Stimulated activated naive B cell treated with anti-CD40 and anti-IgM and Interleukin-4, amounts not matched to agents 10 μg/mL and 1 μg/mL and 100 μg/mL, for 72 hours (primary cell): ENCODE results near the gene KIRREL3.

ENCODE experiments used
- ATAC-seq, 2 donors: fragments of 150-1000 bp; cut with Tn5 transposase; replicated peaks; 2 replicates each; pipeline ENCODE4 v1.10.0; 2021; ENCODE audit warnings: moderate library complexity in 1 of 2
- DNase-seq: peaks from one replicate; pipeline ENCODE4 v3.0.0; 2021
- H3K27ac Mint-ChIP-seq: one replicate; pipeline ENCODE4 v1.8.0; 2022; ENCODE audit warnings: mild to moderate bottlenecking, mixed read lengths
- H3K27me3 Mint-ChIP-seq, 2 donors: one replicate each; pipeline ENCODE4 v1.8.0; 2022; ENCODE audit warnings: mixed read lengths in 2 of 2
- H3K36me3 Mint-ChIP-seq, 2 donors: one replicate each; pipeline ENCODE4 v1.8.0; 2022; ENCODE audit warnings: mixed read lengths in 2 of 2, mild to moderate bottlenecking in 1 of 2
- H3K4me1 Mint-ChIP-seq, 2 donors: one replicate each; pipeline ENCODE4 v1.8.0; 2022; ENCODE audit warnings: mixed read lengths in 2 of 2, mild to moderate bottlenecking in 1 of 2
- H3K4me3 Mint-ChIP-seq, 2 donors: one replicate each; pipeline ENCODE4 v1.8.0; 2022; ENCODE audit warnings: mild to moderate bottlenecking in 2 of 2, mixed read lengths in 2 of 2, moderate library complexity in 1 of 2
- H3K9me3 Mint-ChIP-seq, 2 donors: one replicate each; pipeline ENCODE4 v1.8.0; 2022; ENCODE audit warnings: mixed read lengths in 2 of 2, mild to moderate bottlenecking in 1 of 2

The KIRREL3 gene

DNA sequence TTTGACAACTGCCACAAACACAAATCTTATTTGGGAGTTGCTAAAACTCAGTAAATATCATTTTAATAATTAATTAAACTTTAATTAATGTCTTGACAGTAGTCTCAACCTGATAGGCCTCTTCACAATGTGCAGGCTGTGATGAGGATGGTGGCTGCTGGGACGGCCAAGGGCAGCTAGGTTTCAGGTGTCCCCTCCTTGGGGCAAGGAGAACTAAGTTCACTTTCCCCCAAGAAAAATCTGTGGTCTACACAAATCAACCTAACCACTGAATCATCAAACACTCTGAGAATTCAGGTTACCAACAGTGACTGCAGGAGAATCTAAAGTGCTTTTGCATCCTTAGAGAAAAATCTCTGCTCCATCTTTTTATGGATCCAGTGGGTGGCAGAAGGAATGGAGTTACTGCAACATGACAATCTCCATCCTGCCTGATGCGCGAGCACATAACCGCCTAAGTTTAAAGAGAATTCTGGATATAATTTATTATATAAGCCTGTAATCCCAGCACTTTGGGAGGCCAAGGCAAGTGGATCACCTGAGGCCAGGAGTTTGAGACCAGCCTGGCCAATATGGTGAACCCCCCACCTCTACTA, 289.7 kb downstream of the KIRREL3 start:
- no peak overlapping the region for H3K4me3 Mint-ChIP-seq
- H3K4me1 Mint-ChIP-seq: no peaks in the 10 kb centered on the region
- DNase-seq (no peak), ATAC-seq (no peak)
- no peak overlapping the region for H3K27ac Mint-ChIP-seq
- peaks cover 16 to 35% of the 10 kb centered on the region in 2 donors for H3K27me3 Mint-ChIP-seq
- H3K36me3 Mint-ChIP-seq: no peaks in the 10 kb centered on the region
- no peaks in the 10 kb centered on the region for H3K9me3 Mint-ChIP-seq

DNA sequence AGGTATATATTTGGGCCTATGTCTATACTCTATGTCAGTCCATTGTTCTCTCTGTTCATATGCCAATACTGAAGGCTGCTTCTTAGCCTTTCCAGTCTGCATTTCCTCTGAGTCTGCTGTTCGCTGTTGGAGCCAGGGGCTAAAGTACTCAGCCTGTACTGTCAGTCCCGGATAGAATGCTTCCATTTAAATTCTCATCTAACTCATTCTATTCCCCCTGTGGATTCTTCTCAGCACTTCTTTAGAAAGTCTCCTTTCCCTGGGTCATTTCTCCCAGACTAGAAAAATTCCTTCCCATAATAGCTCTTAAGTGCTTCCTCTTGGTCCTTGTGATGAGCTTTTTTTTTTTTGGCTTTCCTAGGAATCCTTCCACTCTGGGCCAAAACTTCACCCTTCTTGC, 293.1 kb downstream of the KIRREL3 start:
- Mint-ChIP-seq H3K27me3 (peaks cover 5 to 22% of the 10 kb centered on the region in 2 donors), H3K36me3 (no peaks in the 10 kb centered on the region), H3K4me3 (no peak overlapping the region), H3K4me1 (no peaks in the 10 kb centered on the region), H3K9me3 (no peaks in the 10 kb centered on the region), H3K27ac (no peak overlapping the region)
- no peak for ATAC-seq
- no peak for DNase-seq

DNA sequence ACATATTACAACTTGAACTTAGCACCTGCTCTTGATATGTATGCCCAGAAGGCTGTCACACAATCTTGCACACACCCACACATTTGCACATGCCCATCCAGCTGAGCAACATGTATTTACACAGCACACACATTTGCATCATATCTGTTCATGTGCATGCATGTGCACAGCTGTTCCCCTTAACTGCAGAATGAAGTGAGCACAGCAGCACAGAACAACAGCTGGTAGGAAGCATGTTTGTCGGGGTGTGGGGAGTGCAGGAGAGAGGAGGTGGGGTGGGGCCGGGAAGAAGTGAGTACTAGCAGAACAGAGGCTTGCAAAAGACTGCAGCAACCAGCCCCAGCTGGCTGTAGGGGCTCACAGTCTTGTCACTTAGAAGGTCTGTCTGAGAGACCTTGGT, 296.5 kb downstream of the KIRREL3 start:
- Mint-ChIP-seq H3K27me3 (peaks cover 0 to 7% of the 10 kb centered on the region in 2 donors), H3K36me3 (no peaks in the 10 kb centered on the region), H3K9me3 (no peaks in the 10 kb centered on the region), H3K27ac (no peak overlapping the region), H3K4me1 (no peaks in the 10 kb centered on the region), H3K4me3 (no peak overlapping the region)
- ATAC-seq: no peak
- no peak for DNase-seq

DNA sequence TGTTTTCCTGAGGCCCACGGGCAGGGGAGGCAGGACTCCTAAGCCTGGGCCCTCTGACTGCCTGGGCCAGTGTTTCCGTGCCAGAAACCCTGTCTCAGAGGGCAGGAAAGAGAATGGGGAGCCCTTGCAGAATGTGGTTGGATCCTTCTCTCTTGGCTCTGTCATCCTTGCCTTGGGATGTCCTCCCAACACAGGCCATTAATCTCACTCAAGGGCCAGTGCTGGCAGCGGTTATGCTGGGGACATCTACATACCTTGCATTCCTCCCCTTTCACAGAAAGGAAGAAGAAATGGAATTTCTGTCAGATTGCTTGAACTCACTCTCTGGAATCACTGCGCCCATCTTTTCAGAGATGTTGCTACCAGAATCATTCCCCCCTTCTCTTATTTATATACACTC, 296.9 kb downstream of the KIRREL3 start:
- no peaks in the 10 kb centered on the region for H3K4me1 Mint-ChIP-seq

DNA sequence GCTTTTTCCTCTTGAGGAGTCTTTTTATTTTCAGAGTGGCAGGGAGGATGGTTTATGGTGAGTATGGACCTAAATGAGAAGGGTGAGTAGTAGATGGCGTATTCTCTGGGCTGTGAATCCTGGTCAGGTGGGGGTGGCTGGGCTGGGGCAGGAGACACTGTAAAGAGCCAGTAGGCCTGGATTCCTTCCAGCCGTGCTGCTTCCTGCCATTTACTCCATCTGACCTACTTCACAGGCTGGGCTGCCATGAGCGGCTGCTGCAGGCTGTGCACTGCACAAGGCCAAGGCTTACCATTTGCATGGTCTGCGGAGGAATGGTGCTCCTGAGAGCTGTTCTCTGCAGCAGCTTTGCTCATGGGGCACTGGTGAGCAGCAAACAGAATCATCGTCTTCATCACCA, 297.6 kb downstream of the KIRREL3 start:
- DNase-seq (no peak), ATAC-seq (no peak)
- Mint-ChIP-seq H3K9me3 (no peaks in the 10 kb centered on the region), H3K36me3 (no peaks in the 10 kb centered on the region), H3K27me3 (peaks cover 0 to 8% of the 10 kb centered on the region in 2 donors), H3K27ac (no peak overlapping the region), H3K4me3 (no peak overlapping the region), H3K4me1 (no peaks in the 10 kb centered on the region)

More for the DNA sequence above, 296.9 kb downstream of the KIRREL3 start:
- Mint-ChIP-seq H3K27ac (no peak overlapping the region), H3K27me3 (peaks cover 0 to 7% of the 10 kb centered on the region in 2 donors), H3K36me3 (no peaks in the 10 kb centered on the region), H3K4me3 (no peak overlapping the region), H3K9me3 (no peaks in the 10 kb centered on the region)
- DNase-seq (no peak), ATAC-seq (no peak)

DNA sequence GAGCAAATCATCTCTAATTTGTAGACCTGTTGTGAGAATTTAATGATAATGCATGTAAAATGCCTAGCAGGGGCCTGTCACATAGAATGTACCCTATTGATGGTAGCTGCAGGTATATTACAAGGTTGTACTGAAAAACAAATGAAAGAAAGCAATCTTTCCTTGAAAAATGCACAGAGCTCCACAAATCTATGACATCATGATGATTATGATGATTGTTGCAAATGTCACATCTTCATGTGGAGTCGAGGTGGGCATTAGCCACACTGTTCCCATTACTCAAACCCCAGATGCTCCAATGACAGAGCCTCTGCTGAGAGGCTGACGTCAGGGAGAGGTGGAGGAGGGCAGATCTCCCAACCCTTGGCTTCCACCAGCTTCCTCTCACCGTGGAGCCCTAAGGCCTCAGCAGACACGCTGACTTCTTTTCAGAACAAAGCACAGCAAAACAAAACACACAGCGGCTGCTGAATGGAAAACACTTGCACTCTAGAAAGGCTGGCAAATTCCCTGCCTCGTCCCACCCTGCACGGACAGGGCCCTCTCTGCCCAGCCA, 298.3 kb downstream of the KIRREL3 start:
- DNase-seq (no peak), ATAC-seq (no peak)
- H3K9me3 Mint-ChIP-seq: no peaks in the 10 kb centered on the region
- peaks cover 0 to 8% of the 10 kb centered on the region in 2 donors for H3K27me3 Mint-ChIP-seq
- no peaks in the 10 kb centered on the region for H3K36me3 Mint-ChIP-seq
- H3K4me3 Mint-ChIP-seq: no peak overlapping the region
- no peak overlapping the region for H3K27ac Mint-ChIP-seq
- no peaks in the 10 kb centered on the region for H3K4me1 Mint-ChIP-seq

DNA sequence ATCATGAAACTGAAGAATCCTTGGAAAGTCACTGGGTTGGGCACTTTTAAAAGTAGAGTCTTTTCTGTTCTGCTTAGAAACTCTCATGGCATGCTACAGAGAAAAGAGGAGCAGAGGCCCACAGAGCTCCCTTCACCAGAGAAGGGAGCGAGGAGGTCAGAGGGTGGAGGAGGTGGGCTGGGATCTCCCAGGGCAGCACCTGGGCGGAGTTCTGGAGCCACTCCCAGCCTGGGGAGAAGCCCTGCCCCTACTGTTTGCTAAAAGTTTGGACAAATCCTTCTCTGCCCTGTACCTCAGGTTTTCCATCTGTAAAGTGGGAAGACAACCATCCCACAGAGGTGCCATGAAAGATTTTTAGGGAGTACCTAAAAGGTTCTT, 299.1 kb downstream of the KIRREL3 start:
- H3K9me3 Mint-ChIP-seq: peaks cover 0 to 1% of the 10 kb centered on the region in 2 donors
- no peak for DNase-seq
- ATAC-seq: no peak
- no peak overlapping the region for H3K4me3 Mint-ChIP-seq
- H3K27ac Mint-ChIP-seq: no peak overlapping the region
- no peaks in the 10 kb centered on the region for H3K4me1 Mint-ChIP-seq
- no peaks in the 10 kb centered on the region for H3K36me3 Mint-ChIP-seq
- H3K27me3 Mint-ChIP-seq: peaks cover 0 to 8% of the 10 kb centered on the region in 2 donors

DNA sequence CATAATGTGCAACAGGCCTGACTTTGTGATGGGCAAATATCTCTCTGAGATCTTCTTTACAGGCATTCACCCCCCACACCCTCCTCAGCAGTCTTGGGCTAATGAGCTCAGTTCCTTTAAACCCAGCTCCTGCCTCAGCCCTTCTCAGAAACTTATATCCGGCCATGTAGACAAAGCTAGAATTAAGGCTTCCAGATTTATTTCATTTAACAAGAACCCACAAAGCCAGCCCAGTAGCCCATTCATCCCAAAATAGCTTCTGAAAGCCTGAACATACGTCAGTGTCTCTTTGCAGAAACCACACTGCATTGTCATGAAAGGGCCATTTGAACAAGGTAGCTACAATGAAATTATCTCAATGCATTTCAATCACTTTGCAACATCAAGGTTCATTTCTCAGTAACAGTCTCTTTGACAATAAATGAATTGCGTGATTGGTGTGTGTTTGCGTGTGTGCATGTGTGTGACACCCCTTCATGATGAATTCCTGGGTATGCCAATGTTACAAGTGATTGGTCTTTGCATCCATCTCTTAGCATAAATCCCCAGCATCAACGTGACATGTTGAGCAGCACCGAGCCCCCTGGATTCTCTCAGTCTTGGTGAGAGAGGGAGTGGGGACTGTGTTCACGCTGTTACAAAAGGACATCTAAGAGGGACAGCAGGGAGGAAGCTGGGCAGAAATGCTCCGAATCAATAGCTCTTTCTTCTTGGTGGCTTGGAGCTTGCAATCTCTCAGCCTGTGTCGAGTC, 299.6 kb downstream of the KIRREL3 start:
- Mint-ChIP-seq H3K9me3 (peaks cover 0 to 5% of the 10 kb centered on the region in 2 donors), H3K4me1 (no peaks in the 10 kb centered on the region), H3K27me3 (peaks cover 0 to 8% of the 10 kb centered on the region in 2 donors), H3K4me3 (no peak overlapping the region), H3K27ac (no peak overlapping the region), H3K36me3 (no peaks in the 10 kb centered on the region)
- ATAC-seq (no peak), DNase-seq (no peak)

DNA sequence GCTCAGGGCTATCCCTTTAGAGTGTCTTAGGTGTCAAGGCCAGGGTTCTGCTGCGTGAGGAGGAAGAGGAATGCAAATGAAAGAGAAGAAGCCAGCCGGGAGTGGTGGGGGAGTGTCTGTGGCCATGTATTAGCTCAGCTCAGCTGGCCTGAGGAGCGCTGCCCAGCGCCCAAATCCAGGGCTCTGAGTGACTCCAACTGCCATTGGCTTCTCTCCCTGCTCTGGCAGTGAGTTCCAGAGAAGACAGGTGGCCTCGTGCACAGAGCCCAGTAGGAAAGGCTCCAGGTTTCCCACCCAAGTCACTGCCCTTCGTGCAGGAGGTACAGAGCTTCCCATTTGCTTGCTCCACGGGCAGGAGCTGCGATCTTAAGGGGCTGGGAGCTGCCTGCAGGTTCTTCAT, 302.0 kb downstream of the KIRREL3 start:
- ATAC-seq: no peak
- H3K36me3 Mint-ChIP-seq: no peaks in the 10 kb centered on the region
- H3K4me3 Mint-ChIP-seq: no peak overlapping the region
- no peaks in the 10 kb centered on the region for H3K4me1 Mint-ChIP-seq
- no peak overlapping the region for H3K27ac Mint-ChIP-seq
- peaks cover 0 to 5% of the 10 kb centered on the region in 2 donors for H3K9me3 Mint-ChIP-seq
- no peak for DNase-seq
- H3K27me3 Mint-ChIP-seq: peaks cover 0 to 8% of the 10 kb centered on the region in 2 donors

DNA sequence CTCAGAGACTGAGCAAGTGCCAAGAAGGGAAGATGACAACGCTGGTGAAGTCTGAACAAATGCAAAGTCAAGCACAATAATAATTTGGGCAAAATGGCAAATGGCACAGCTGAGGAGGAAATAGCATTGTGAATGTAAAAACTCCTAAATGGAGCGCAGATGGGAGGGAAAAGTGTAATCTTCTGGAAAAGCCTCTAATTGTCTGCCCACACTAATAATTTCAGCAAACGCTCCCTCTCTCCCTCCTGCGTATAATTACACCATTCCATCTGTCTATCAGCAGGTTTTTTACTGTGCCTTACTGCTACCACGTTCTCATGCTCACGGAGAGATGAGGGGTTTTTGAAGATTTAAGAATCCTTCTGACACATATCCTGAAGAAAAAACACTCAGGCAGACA, 302.6 kb downstream of the KIRREL3 start:
- H3K4me3 Mint-ChIP-seq: no peak overlapping the region
- no peaks in the 10 kb centered on the region for H3K4me1 Mint-ChIP-seq
- no peak overlapping the region for H3K27ac Mint-ChIP-seq
- no peak for DNase-seq
- no peaks in the 10 kb centered on the region for H3K36me3 Mint-ChIP-seq
- ATAC-seq: no peak
- H3K27me3 Mint-ChIP-seq: peaks cover 0 to 8% of the 10 kb centered on the region in 2 donors
- peaks cover 0 to 5% of the 10 kb centered on the region in 2 donors for H3K9me3 Mint-ChIP-seq

DNA sequence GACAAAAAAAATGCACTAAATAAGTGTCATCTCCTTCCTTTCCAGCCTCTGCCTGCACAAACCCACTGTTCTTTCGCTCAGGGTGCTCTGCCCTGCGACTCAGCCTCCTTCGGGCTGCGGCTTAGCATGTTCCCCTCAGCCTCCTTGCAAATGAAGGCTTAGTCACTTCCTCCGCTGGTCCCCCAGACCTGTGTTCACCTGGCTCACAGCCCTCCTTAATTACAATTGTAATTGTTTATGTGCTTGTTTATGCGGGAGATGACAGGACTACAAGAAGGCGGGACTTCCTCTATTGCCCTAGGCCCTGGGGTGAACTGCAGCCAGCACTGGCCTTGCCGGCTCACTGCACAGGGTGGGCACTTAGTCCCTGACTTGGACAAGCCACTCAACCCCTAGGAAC, 303.6 kb downstream of the KIRREL3 start:
- ATAC-seq (no peak), DNase-seq (no peak)
- peaks cover 0 to 8% of the 10 kb centered on the region in 2 donors for H3K27me3 Mint-ChIP-seq
- peaks cover 0 to 5% of the 10 kb centered on the region in 2 donors for H3K9me3 Mint-ChIP-seq
- no peak overlapping the region for H3K27ac Mint-ChIP-seq
- no peaks in the 10 kb centered on the region for H3K36me3 Mint-ChIP-seq
- no peaks in the 10 kb centered on the region for H3K4me1 Mint-ChIP-seq
- H3K4me3 Mint-ChIP-seq: no peak overlapping the region

DNA sequence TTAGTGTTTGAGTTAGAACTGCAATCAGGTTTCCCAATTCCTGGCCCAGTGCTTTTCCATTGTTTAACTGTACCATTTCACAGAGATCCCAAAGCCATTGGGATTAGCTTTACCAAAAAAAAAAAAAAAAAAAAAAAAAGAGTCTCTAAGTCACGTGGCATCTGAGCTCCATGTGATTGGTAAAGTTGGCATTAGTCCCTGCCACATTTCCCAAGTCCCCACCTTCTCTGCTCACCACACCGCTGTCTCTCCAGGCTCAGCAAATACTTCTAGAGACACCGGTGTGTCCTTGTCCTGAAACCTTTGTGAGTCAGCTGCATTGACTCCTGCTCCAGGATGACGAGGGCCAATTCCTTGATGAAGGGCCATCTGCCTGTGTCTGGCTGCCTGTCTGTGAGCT, 305.3 kb downstream of the KIRREL3 start:
- H3K4me1 Mint-ChIP-seq: no peaks in the 10 kb centered on the region
- no peak overlapping the region for H3K27ac Mint-ChIP-seq
- peaks cover 0 to 5% of the 10 kb centered on the region in 2 donors for H3K9me3 Mint-ChIP-seq
- DNase-seq: no peak
- ATAC-seq: no peak
- no peak overlapping the region for H3K4me3 Mint-ChIP-seq
- no peaks in the 10 kb centered on the region for H3K36me3 Mint-ChIP-seq
- H3K27me3 Mint-ChIP-seq: peaks cover 4 to 8% of the 10 kb centered on the region in 2 donors

DNA sequence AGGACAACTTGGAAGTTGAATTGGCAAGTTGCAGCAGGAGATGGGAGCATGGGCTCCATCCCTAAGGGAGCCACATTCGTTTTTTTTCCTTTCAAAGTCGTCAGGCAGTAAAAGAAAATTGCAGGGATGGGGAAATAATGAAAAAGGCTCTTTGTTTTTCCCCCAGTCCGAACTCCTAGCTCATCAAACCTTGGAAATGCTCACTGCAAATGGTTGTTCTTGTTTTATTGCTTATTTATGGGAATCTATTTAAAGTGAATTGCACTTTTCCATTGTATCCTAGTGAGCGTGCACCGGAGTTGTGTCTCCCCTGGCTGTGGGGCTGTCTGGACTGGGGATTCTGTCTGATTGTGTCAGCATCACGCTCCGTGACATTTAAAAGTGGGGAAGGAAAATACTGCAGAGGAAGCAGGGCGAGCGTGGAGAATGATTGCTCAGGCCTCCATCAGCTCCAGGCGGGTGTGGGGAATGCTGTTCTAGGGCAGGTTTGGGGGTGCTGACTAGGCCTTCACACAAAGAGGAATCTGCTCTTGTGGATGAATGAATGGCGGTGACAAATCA, 306.4 kb downstream of the KIRREL3 start:
- Mint-ChIP-seq H3K4me3 (no peak overlapping the region), H3K27ac (no peak overlapping the region), H3K36me3 (no peaks in the 10 kb centered on the region), H3K9me3 (peaks cover 0 to 5% of the 10 kb centered on the region in 2 donors), H3K4me1 (no peaks in the 10 kb centered on the region), H3K27me3 (peaks cover 4 to 8% of the 10 kb centered on the region in 2 donors)
- ATAC-seq (no peak), DNase-seq (no peak)

DNA sequence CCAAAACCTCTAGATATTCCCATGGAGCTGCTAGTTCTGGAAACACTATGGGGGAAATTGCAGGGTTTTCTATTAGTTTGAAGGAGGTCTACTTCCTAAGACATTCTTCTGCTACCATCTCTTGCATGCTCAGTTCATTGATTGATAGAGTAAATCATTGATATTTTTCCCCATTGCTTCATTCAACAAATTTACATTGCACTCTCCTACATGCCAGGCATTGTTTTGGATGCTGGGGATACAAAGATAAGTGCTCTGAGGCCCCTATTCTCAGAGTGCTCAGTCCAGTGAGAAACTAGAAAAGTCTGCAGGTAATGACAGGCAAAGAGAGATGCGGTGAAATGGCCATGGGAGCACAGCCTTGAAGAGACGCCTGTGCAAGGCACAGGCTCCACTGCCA, 313.1 kb downstream of the KIRREL3 start:
- H3K27ac Mint-ChIP-seq: no peak overlapping the region
- no peak overlapping the region for H3K4me3 Mint-ChIP-seq
- H3K9me3 Mint-ChIP-seq: no peaks in the 10 kb centered on the region
- H3K4me1 Mint-ChIP-seq: no peaks in the 10 kb centered on the region
- DNase-seq (no peak), ATAC-seq (no peak)
- H3K27me3 Mint-ChIP-seq: peaks cover 0 to 4% of the 10 kb centered on the region in 2 donors
- no peaks in the 10 kb centered on the region for H3K36me3 Mint-ChIP-seq

DNA sequence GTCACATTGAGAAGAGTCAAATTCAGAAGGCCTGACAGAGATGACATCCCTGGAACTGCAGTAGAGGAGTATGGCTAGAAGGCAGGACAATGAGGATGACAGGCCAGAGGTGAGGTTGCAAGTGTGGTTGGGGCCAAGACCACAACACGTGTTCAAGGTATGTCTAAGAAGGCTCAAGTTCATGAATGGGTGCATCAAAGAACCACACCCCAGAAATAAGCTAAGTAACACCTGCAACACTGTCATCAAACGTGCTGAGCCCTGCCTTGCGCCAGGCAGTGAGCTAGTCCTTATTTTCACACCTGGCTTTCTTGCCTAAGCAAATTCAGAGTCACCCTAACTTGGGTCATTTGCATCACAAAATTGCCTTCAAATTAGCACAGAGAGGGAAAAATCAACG, 313.6 kb downstream of the KIRREL3 start:
- Mint-ChIP-seq H3K27me3 (peaks cover 0 to 4% of the 10 kb centered on the region in 2 donors), H3K4me3 (no peak overlapping the region), H3K27ac (no peak overlapping the region), H3K4me1 (no peaks in the 10 kb centered on the region), H3K9me3 (no peaks in the 10 kb centered on the region), H3K36me3 (no peaks in the 10 kb centered on the region)
- no peak for ATAC-seq
- DNase-seq: no peak
